Hepatocyte (in vitro differentiated cells): ENCODE data around the gene ACE.

Experiments used
- EZH2 ChIP-seq: fragments of 200-600 bp; sonication (generic); IDR thresholded peaks from 2 replicates; pipeline ENCODE4 v1.6.1; 2016; ENCODE audit warnings: antibody characterized with exemption, mild to moderate bottlenecking, borderline replicate concordance
- EZH2phosphoT487 ChIP-seq: fragments of 200-600 bp; sonication (generic); IDR thresholded peaks from one replicate; pipeline ENCODE4 v1.6.1; 2018; ENCODE audit warnings: antibody characterized with exemption, mild to moderate bottlenecking, low read depth, moderate library complexity; ENCODE audit not compliant: unreplicated experiment, severe bottlenecking
- TF ChIP-seq, protein P1 (sequence below): fragments of 200-600 bp; sonication (generic); IDR thresholded peaks from 2 replicates; pipeline ENCODE4 v1.5.1; 2016; ENCODE audit warnings: antibody characterized with exemption, mild to moderate bottlenecking; ENCODE audit not compliant: poor library complexity

DNA sequence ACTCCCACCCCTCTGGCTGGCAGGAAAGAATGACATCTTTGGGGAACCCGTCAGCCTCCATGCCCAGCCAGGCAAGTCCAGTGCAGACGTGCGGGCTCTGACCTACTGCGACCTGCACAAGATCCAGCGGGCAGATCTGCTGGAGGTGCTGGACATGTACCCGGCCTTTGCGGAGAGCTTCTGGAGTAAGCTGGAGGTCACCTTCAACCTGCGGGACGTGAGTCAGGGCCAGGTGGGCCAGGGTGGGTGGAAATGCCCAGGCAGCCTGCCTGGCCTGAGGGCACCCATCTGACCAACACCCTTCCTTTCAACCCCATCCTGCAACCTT lies 65.3 kb downstream of the ACE start:
- TF ChIP-seq, protein P1, sequence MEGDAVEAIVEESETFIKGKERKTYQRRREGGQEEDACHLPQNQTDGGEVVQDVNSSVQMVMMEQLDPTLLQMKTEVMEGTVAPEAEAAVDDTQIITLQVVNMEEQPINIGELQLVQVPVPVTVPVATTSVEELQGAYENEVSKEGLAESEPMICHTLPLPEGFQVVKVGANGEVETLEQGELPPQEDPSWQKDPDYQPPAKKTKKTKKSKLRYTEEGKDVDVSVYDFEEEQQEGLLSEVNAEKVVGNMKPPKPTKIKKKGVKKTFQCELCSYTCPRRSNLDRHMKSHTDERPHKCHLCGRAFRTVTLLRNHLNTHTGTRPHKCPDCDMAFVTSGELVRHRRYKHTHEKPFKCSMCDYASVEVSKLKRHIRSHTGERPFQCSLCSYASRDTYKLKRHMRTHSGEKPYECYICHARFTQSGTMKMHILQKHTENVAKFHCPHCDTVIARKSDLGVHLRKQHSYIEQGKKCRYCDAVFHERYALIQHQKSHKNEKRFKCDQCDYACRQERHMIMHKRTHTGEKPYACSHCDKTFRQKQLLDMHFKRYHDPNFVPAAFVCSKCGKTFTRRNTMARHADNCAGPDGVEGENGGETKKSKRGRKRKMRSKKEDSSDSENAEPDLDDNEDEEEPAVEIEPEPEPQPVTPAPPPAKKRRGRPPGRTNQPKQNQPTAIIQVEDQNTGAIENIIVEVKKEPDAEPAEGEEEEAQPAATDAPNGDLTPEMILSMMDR = no peak
- TF ChIP-seq EZH2 (no peak), EZH2phosphoT487 (no peak)
